Smooth muscle cell (in vitro differentiated cells): ENCODE results near the gene MRPS30. TPM values are rescaled to one million over a fixed set of nuclear protein-coding genes. Genes with fewer than 3 reads are reported as not detected.

Experiments
- DNase-seq: peaks from one replicate; lab custom pipeline; 2025; ENCODE audit not compliant: unreplicated experiment; lab: John Stamatoyannopoulos, UW
- H2AFZ ChIP-seq: fragments of 200-600 bp; sonication (generic); 2 replicates; pipeline ENCODE4 v1.6.0; 2016; ENCODE audit warnings: antibody characterized with exemption, low read depth, mild to moderate bottlenecking
- H3F3A ChIP-seq: fragments of 200-600 bp; sonication (generic); 2 replicates; pipeline ENCODE4 v1.6.0; 2017; ENCODE audit warnings: antibody characterized with exemption, low read depth
- H3K27ac ChIP-seq: fragments of 200-600 bp; sonication (generic); 2 replicates; pipeline ENCODE4 v1.5.1; 2016; ENCODE audit warnings: low read depth, mild to moderate bottlenecking
- H3K27me3 ChIP-seq: fragments of 200-600 bp; sonication (generic); 2 replicates; pipeline ENCODE4 v1.6.1; 2016; ENCODE audit warnings: low read depth, mild to moderate bottlenecking
- H3K36me3 ChIP-seq: fragments of 200-600 bp; sonication (generic); 2 replicates; pipeline ENCODE4 v1.5.1; 2016; ENCODE audit warnings: low read depth
- H3K4me1 ChIP-seq: fragments of 200-600 bp; sonication (generic); 2 replicates; pipeline ENCODE4 v1.5.1; 2016; ENCODE audit warnings: low read depth
- H3K4me2 ChIP-seq: fragments of 200-600 bp; sonication (generic); 2 replicates; pipeline ENCODE4 v1.6.0; 2016; ENCODE audit warnings: mild to moderate bottlenecking
- H3K4me3 ChIP-seq: fragments of 200-600 bp; sonication (generic); 2 replicates; pipeline ENCODE4 v1.5.1; 2016; ENCODE audit warnings: mild to moderate bottlenecking
- H3K79me2 ChIP-seq: fragments of 200-600 bp; sonication (generic); 2 replicates; pipeline ENCODE4 v1.6.0; 2016; ENCODE audit warnings: low read depth, mild to moderate bottlenecking
- H3K9ac ChIP-seq: fragments of 200-600 bp; sonication (generic); 2 replicates; pipeline ENCODE4 v1.6.0; 2016; ENCODE audit warnings: low read depth
- H3K9me3 ChIP-seq: fragments of 200-600 bp; sonication (generic); replicated peaks from 2 replicates; pipeline ENCODE4 v1.5.1; 2016; ENCODE audit warnings: low read depth
- H4K20me1 ChIP-seq: fragments of 200-600 bp; sonication (generic); 2 replicates; pipeline ENCODE4 v1.6.0; 2016; ENCODE audit warnings: low read depth
- CTCF ChIP-seq: fragments of 200-600 bp; sonication (generic); IDR thresholded peaks from 2 replicates; pipeline ENCODE4 v1.5.1; 2017; ENCODE audit warnings: borderline replicate concordance, mild to moderate bottlenecking, antibody characterized with exemption; ENCODE audit not compliant: insufficient read depth, poor library complexity, severe bottlenecking
- WGBS: methylation state at CpG from one replicate; pipeline ENCODE4 v1.1.7; 2016; ENCODE audit warnings: low lambda C conversion rate; 5-methylcytosine and 5-hydroxymethylcytosine counted together
- polyA plus RNA-seq: library from polyadenylated mRNA; unstranded; fragments of >200 nt; fragmentation: Nextera tagmentation; extraction: Ambion mirVana; gene quantifications from 2 replicates; pipeline ENCODE4 v1.2.1, GENCODE V29; 2016
- total RNA-seq: library from RNA; depleted of rRNA; stranded (reverse); fragments of >200 nt; gene quantifications from 2 replicates; pipeline ENCODE4 v1.2.3, GENCODE V29; 2014

The MRPS30 gene
- total and polyA plus RNA-seq, 2 experiments from 2014 or later = 25.6 to 58.5 TPM

DNA sequence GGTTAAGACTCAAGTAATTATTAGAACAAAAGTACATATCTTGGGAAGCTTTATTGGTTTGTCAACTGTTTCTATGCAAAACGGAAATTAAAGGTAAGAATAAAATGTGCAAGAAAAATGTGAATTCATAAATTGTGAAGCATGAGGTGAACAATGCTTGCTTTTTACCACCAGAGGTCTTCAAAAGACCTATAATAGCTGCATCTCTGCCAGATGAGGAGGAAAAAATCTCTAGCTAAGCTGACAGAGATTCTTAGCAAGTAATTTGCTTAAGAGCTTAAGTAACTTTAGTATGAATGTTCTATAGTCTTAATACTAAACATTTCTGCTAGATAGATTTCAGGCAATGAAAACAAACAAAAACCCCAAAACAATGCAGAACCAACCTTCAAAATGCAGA lies 54.1 kb downstream of the MRPS30 start:
- TF ChIP-seq CTCF = peak; percentile 34
- 47% methylated on average over 1 of the region's 1 CpG for WGBS
- no peak overlapping the region for H2AFZ ChIP-seq
- no peak overlapping the region for H3K27ac ChIP-seq
- H3F3A ChIP-seq = no peaks in the 10 kb centered on the region
- H3K9ac ChIP-seq = no peak overlapping the region
- no peak overlapping the region for H3K4me2 ChIP-seq
- no peaks in the 10 kb centered on the region for H3K36me3 ChIP-seq
- H3K4me3 ChIP-seq = no peak overlapping the region
- no peak for DNase-seq
- H3K4me1 ChIP-seq = no peaks in the 10 kb centered on the region
- no peaks in the 10 kb centered on the region for H3K9me3 ChIP-seq
- H3K27me3 ChIP-seq = no peaks in the 10 kb centered on the region
- no peaks in the 10 kb centered on the region for H3K79me2 ChIP-seq
- no peaks in the 10 kb centered on the region for H4K20me1 ChIP-seq
